GM12878 (cell line): ENCODE results near the gene PIGU. TPM values are rescaled to one million over a fixed set of nuclear protein-coding genes. Genes with fewer than 3 reads are reported as not detected.

ENCODE experiments used
- BCLAF1 ChIP-seq: fragments of 450-650 bp; IDR thresholded peaks from 2 replicates; pipeline ENCODE4 v1.6.1; 2017; ENCODE audit warnings: antibody characterized with exemption, mild to moderate bottlenecking, moderate library complexity
- BHLHE40 ChIP-seq, 2 experiments: fragments of 450-650 bp in 1 of 2; IDR thresholded peaks; 2 replicates each; pipeline ENCODE4 v1.6.1; 2011 to 2017; ENCODE audit warnings: low read depth in 2 of 2, borderline replicate concordance in 1 of 2, improper control_type of control experiment in 1 of 2, low read length in 1 of 2, mild to moderate bottlenecking in 1 of 2
- BMI1 ChIP-seq: fragments of 450-650 bp; IDR thresholded peaks from 2 replicates; pipeline ENCODE4 v1.6.1; 2016; ENCODE audit warnings: mild to moderate bottlenecking, moderate library complexity, borderline replicate concordance
- CREM ChIP-seq: IDR thresholded peaks from 2 replicates; pipeline ENCODE4 v1.6.1; 2014; ENCODE audit warnings: antibody characterized with exemption, low read depth
- EED ChIP-seq: sonication (generic); IDR thresholded peaks from 2 replicates; pipeline ENCODE4 v1.6.1; 2016; ENCODE audit warnings: antibody characterized with exemption, low read depth
- EP300 ChIP-seq, 2 experiments: fragments of 150-350 bp in 1 of 2; IDR thresholded peaks; 2 replicates each; pipeline ENCODE4 v1.6.1; 2011 to 2012; ENCODE audit warnings: low read depth in 2 of 2, low read length in 2 of 2, borderline replicate concordance in 1 of 2, improper control_type of control experiment in 1 of 2, inconsistent platforms in 1 of 2; ENCODE audit not compliant: control insufficient read depth in 1 of 2
- KLF5 ChIP-seq: fragments of 450-650 bp; IDR thresholded peaks from 2 replicates; pipeline ENCODE4 v1.6.1; 2014; ENCODE audit warnings: mild to moderate bottlenecking; ENCODE audit not compliant: partially characterized antibody
- LARP7 ChIP-seq: fragments of 450-650 bp; IDR thresholded peaks from 2 replicates; pipeline ENCODE4 v1.6.1; 2017; ENCODE audit warnings: mild to moderate bottlenecking
- NR2C1 ChIP-seq: fragments of 450-650 bp; IDR thresholded peaks from 2 replicates; pipeline ENCODE4 v1.6.1; 2017; ENCODE audit warnings: antibody characterized with exemption, mild to moderate bottlenecking, moderate library complexity
- PBX3 ChIP-seq: IDR thresholded peaks from 2 replicates; pipeline ENCODE4 v1.6.1; 2011; ENCODE audit warnings: mild to moderate bottlenecking, low read depth, low read length, moderate library complexity; ENCODE audit not compliant: insufficient replicate concordance
- POLR2AphosphoS5 ChIP-seq: IDR thresholded peaks from 2 replicates; pipeline ENCODE4 v1.6.1; 2011; ENCODE audit warnings: mild to moderate bottlenecking, low read length, inconsistent platforms
- RAD51 ChIP-seq: fragments of 450-650 bp; IDR thresholded peaks from 2 replicates; pipeline ENCODE4 v1.6.1; 2016; ENCODE audit warnings: moderate library complexity, mild to moderate bottlenecking, inconsistent platforms
- STAT1 ChIP-seq: fragments of 450-650 bp; conservative IDR thresholded peaks from 2 replicates; pipeline ENCODE4 v1.6.1; 2014; ENCODE audit warnings: antibody characterized with exemption, mild to moderate bottlenecking
- TCF3 ChIP-seq: IDR thresholded peaks from 2 replicates; pipeline ENCODE4 v1.6.1; 2012; ENCODE audit warnings: low read depth, mild to moderate bottlenecking, low read length, borderline replicate concordance; ENCODE audit not compliant: insufficient read depth
- YBX1 ChIP-seq: fragments of 450-650 bp; IDR thresholded peaks from 2 replicates; pipeline ENCODE4 v1.6.1; 2016; ENCODE audit warnings: antibody characterized with exemption
- ZNF24 ChIP-seq: fragments of 450-650 bp; IDR thresholded peaks from 2 replicates; pipeline ENCODE4 v1.6.1; 2017; ENCODE audit warnings: antibody characterized with exemption, mild to moderate bottlenecking
- ZNF687 ChIP-seq: fragments of 450-650 bp; IDR thresholded peaks from 2 replicates; pipeline ENCODE4 v1.6.1; 2017; ENCODE audit warnings: mild to moderate bottlenecking, moderate library complexity
- polyA plus RNA-seq, 11 experiments: library from polyadenylated mRNA; depleted of rRNA in 4 of 11; unstranded in 6 of 11; stranded (reverse) in 5 of 11; fragments of >200 nt; fragmentation: Nextera tagmentation in 4 of 11; fragmentation: Illumina TruSeq in 1 of 11; extraction: Ambion mirVana in 4 of 11; extraction: Trizol in 1 of 11; gene quantifications; 1 replicate in 1 of 11; 2 replicates in 10 of 11; pipeline versions ENCODE4 v1.2.1 to v1.2.3, GENCODE V29; 2011 to 2016; ENCODE audit warnings: inconsistent platforms in 2 of 11, missing spikeins in 2 of 11, low read depth in 1 of 11
- total RNA-seq, 4 experiments: library from RNA; depleted of rRNA in 3 of 4; stranded (reverse); fragments of >200 nt in 3 of 4; fragmentation: Illumina TruSeq in 1 of 4; extraction: Trizol in 1 of 4; gene quantifications; 2 replicates each; pipeline versions ENCODE4 v1.2.1 to v1.2.3, GENCODE V29; 2013 to 2021
- TF ChIP-seq, protein P1 (sequence below): fragments of 450-650 bp; formaldehyde crosslinking; IDR thresholded peaks from 2 replicates; pipeline ENCODE4 v1.4.0; 2020; ENCODE audit warnings: mild to moderate bottlenecking, moderate library complexity

The PIGU gene
- total and polyA plus RNA-seq, 10 of the 15 experiments (the other 5 are each of a cell fraction or from before 2014, with no cell fraction given): 4.1 to 88.2 (median 25.0) TPM

GRCh38 chr20:34712525-34713192 lies 35.8 kb upstream of the PIGU start (continued):
- TF ChIP-seq LARP7: 0 out of 2 replicates have a peak, but pooled peaks have one; percentile 21
- TF ChIP-seq STAT1: no peak
- TF ChIP-seq BHLHE40 (IDR thresholded peaks at IDR 0.05; ENCODE audit: borderline replicate concordance in 1 of 2, low read depth in 2 of 2, low read length in 1 of 2): peak; percentile 31 to 71; a peak in 2 of 4 replicates
- TF ChIP-seq YBX1: no peak
- TF ChIP-seq PBX3: no peak
- TF ChIP-seq EP300 (IDR thresholded peaks at IDR 0.05; ENCODE audit: borderline replicate concordance in 1 of 2, control insufficient read depth in 1 of 2, low read depth in 2 of 2, low read length in 2 of 2): no peak
- TF ChIP-seq ZNF687: peak; percentile 94
- TF ChIP-seq BMI1: no peak
- TF ChIP-seq NR2C1: 0 out of 2 replicates have a peak, but pooled peaks have one; percentile 23
- no peak for TF ChIP-seq BCLAF1
- no peak for TF ChIP-seq EED
- TF ChIP-seq ZNF24: peak; percentile 92
- TF ChIP-seq KLF5: no peak
- TF ChIP-seq POLR2AphosphoS5: no peak
- TF ChIP-seq, protein P1, sequence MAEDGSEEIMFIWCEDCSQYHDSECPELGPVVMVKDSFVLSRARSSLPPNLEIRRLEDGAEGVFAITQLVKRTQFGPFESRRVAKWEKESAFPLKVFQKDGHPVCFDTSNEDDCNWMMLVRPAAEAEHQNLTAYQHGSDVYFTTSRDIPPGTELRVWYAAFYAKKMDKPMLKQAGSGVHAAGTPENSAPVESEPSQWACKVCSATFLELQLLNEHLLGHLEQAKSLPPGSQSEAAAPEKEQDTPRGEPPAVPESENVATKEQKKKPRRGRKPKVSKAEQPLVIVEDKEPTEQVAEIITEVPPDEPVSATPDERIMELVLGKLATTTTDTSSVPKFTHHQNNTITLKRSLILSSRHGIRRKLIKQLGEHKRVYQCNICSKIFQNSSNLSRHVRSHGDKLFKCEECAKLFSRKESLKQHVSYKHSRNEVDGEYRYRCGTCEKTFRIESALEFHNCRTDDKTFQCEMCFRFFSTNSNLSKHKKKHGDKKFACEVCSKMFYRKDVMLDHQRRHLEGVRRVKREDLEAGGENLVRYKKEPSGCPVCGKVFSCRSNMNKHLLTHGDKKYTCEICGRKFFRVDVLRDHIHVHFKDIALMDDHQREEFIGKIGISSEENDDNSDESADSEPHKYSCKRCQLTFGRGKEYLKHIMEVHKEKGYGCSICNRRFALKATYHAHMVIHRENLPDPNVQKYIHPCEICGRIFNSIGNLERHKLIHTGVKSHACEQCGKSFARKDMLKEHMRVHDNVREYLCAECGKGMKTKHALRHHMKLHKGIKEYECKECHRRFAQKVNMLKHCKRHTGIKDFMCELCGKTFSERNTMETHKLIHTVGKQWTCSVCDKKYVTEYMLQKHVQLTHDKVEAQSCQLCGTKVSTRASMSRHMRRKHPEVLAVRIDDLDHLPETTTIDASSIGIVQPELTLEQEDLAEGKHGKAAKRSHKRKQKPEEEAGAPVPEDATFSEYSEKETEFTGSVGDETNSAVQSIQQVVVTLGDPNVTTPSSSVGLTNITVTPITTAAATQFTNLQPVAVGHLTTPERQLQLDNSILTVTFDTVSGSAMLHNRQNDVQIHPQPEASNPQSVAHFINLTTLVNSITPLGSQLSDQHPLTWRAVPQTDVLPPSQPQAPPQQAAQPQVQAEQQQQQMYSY (CRISPR knock-in tag): no peak
- no peak for TF ChIP-seq CREM
- no peak for TF ChIP-seq TCF3
- TF ChIP-seq RAD51: no peak
